Activated T-cell treated with anti-CD3 and anti-CD28 coated beads, Interleukin-2, amount 50 U/mL, for 4 hours (primary cell): ENCODE measurements around the gene SEPTIN12. TPM values are rescaled to one million over a fixed set of nuclear protein-coding genes. Genes with fewer than 3 reads are reported as not detected.
"Not testable (repeated sequence)": the region's sequence is repeated elsewhere in the genome, so short reads cannot be mapped to it uniquely, and the experiment has no call there.

Source experiments
- ATAC-seq, 2 donors: fragments of 200-7000 bp; cut with Tn5 transposase; one replicate each; pipeline ENCODE4 v1.10.0; 2021
- DNase-seq: peaks from one replicate; pipeline ENCODE4 v3.0.0-alpha.2; 2020
- H3K27me3 Mint-ChIP-seq: one replicate; pipeline ENCODE4 v1.8.0; 2021; ENCODE audit warnings: low read depth, mixed read lengths
- H3K36me3 Mint-ChIP-seq: one replicate; pipeline ENCODE4 v1.8.0; 2022; ENCODE audit warnings: mixed read lengths; ENCODE audit not compliant: insufficient read depth
- H3K4me1 Mint-ChIP-seq: one replicate; pipeline ENCODE4 v1.8.0; 2021; ENCODE audit warnings: low read depth, mixed read lengths
- H3K4me3 Mint-ChIP-seq: one replicate; pipeline ENCODE4 v1.8.0; 2021; ENCODE audit warnings: mild to moderate bottlenecking, moderate library complexity, mixed read lengths
- H3K9me3 Mint-ChIP-seq: one replicate; pipeline ENCODE4 v1.8.0; 2021; ENCODE audit warnings: mixed read lengths
- total RNA-seq, 3 donors: library from RNA; stranded (reverse); gene quantifications; one replicate each; pipeline ENCODE4 v1.2.1, GENCODE V29; 2021

Gene SEPTIN12
- total RNA-seq, 3 donors from 2014 or later = not detected

- Mint-ChIP-seq H3K36me3 (no peaks in the 10 kb centered on the region), H3K4me3 (no peak overlapping the region), H3K4me1 (peaks cover 11% of the 10 kb centered on the region), H3K9me3 (no peaks in the 10 kb centered on the region), H3K27me3 (no peaks in the 10 kb centered on the region)
- ATAC-seq = no peak
- no peak for DNase-seq
Observed at GRCh38 chr16:4798456-4798855, 10.3 kb upstream of the SEPTIN12 start.

- no peak for ATAC-seq
- Mint-ChIP-seq H3K27me3 (no peaks in the 10 kb centered on the region), H3K4me3 (no peak overlapping the region), H3K9me3 (no peaks in the 10 kb centered on the region), H3K4me1 (peaks cover 9% of the 10 kb centered on the region), H3K36me3 (no peaks in the 10 kb centered on the region)
- DNase-seq = no peak
Observed at GRCh38 chr16:4797805-4798252, 9.7 kb upstream of the SEPTIN12 start.

- H3K9me3 Mint-ChIP-seq = no peaks in the 10 kb centered on the region
- H3K4me1 Mint-ChIP-seq = peaks cover 9% of the 10 kb centered on the region
- no peak for DNase-seq
- ATAC-seq = no peak
- no peak overlapping the region for H3K4me3 Mint-ChIP-seq
- H3K27me3 Mint-ChIP-seq = no peaks in the 10 kb centered on the region
- no peaks in the 10 kb centered on the region for H3K36me3 Mint-ChIP-seq
Observed at GRCh38 chr16:4796982-4797804, 9.0 kb upstream of the SEPTIN12 start.

GRCh38 chr16:4795828-4796572 is 7.9 kb upstream of the SEPTIN12 start:
- Mint-ChIP-seq H3K4me3 (no peak overlapping the region), H3K27me3 (no peaks in the 10 kb centered on the region), H3K9me3 (no peaks in the 10 kb centered on the region), H3K36me3 (no peaks in the 10 kb centered on the region), H3K4me1 (peaks cover 6% of the 10 kb centered on the region)
- no peak for ATAC-seq
- DNase-seq = no peak

GRCh38 chr16:4795181-4795827 is 7.2 kb upstream of the SEPTIN12 start, which contains the start of gene SMIM22:
SMIM22 (plus strand) TSS chr16:4795369; CDS start chr16:4795735, 366 bp downstream.
- Mint-ChIP-seq H3K4me1 (no peaks in the 10 kb centered on the region), H3K36me3 (no peaks in the 10 kb centered on the region), H3K9me3 (no peaks in the 10 kb centered on the region), H3K4me3 (no peak within 1 kb of the TSS), H3K27me3 (no peaks in the 10 kb centered on the region)
- ATAC-seq (no peak), DNase-seq (no peak)

- Mint-ChIP-seq H3K27me3 (no peaks in the 10 kb centered on the region), H3K36me3 (no peaks in the 10 kb centered on the region), H3K4me1 (no peaks in the 10 kb centered on the region), H3K4me3 (no peak overlapping the region), H3K9me3 (no peaks in the 10 kb centered on the region)
- DNase-seq (no peak), ATAC-seq (no peak)
Observed at GRCh38 chr16:4792951-4793513, 4.9 kb upstream of the SEPTIN12 start.

GRCh38 chr16:4790871-4791270 is 2.7 kb upstream of the SEPTIN12 start:
- no peaks in the 10 kb centered on the region for H3K27me3 Mint-ChIP-seq
- no peak overlapping the region for H3K4me3 Mint-ChIP-seq
- ATAC-seq = no peak
- DNase-seq = no peak
- no peaks in the 10 kb centered on the region for H3K36me3 Mint-ChIP-seq
- H3K4me1 Mint-ChIP-seq = no peaks in the 10 kb centered on the region
- no peaks in the 10 kb centered on the region for H3K9me3 Mint-ChIP-seq

GRCh38 chr16:4790261-4790660 is 2.1 kb upstream of the SEPTIN12 start:
- H3K36me3 Mint-ChIP-seq = no peaks in the 10 kb centered on the region
- H3K4me1 Mint-ChIP-seq = no peaks in the 10 kb centered on the region
- H3K4me3 Mint-ChIP-seq = no peak overlapping the region
- no peaks in the 10 kb centered on the region for H3K9me3 Mint-ChIP-seq
- DNase-seq = no peak
- H3K27me3 Mint-ChIP-seq = no peaks in the 10 kb centered on the region
- ATAC-seq = no peak

- no peak overlapping the region for H3K4me3 Mint-ChIP-seq
- no peaks in the 10 kb centered on the region for H3K9me3 Mint-ChIP-seq
- no peak for ATAC-seq
Observed at GRCh38 chr16:4788910-4789309, 765 bp upstream of the SEPTIN12 start.

GRCh38 chr16:4788489-4788889 is 344 bp upstream of the SEPTIN12 start:
- no peaks in the 10 kb centered on the region for H3K27me3 Mint-ChIP-seq

More at GRCh38 chr16:4788910-4789309, 765 bp upstream of the SEPTIN12 start:
- Mint-ChIP-seq H3K36me3 (no peaks in the 10 kb centered on the region), H3K27me3 (no peaks in the 10 kb centered on the region), H3K4me1 (no peaks in the 10 kb centered on the region)
- no peak for DNase-seq

GRCh38 chr16:4787068-4787467 is 1.1 kb downstream of the SEPTIN12 start:
- Mint-ChIP-seq H3K36me3 (no peaks in the 10 kb centered on the region), H3K4me1 (no peaks in the 10 kb centered on the region), H3K27me3 (no peaks in the 10 kb centered on the region), H3K9me3 (no peaks in the 10 kb centered on the region), H3K4me3 (no peak overlapping the region)
- ATAC-seq = no peak
- no peak for DNase-seq

More at GRCh38 chr16:4788489-4788889, 344 bp upstream of the SEPTIN12 start:
- DNase-seq (no peak), ATAC-seq (no peak)
- H3K9me3 Mint-ChIP-seq = no peaks in the 10 kb centered on the region
- no peaks in the 10 kb centered on the region for H3K36me3 Mint-ChIP-seq
- H3K4me1 Mint-ChIP-seq = no peaks in the 10 kb centered on the region
- no peak overlapping the region for H3K4me3 Mint-ChIP-seq

- Mint-ChIP-seq H3K27me3 (no peaks in the 10 kb centered on the region), H3K9me3 (no peaks in the 10 kb centered on the region), H3K36me3 (no peaks in the 10 kb centered on the region), H3K4me3 (no peak overlapping the region), H3K4me1 (no peaks in the 10 kb centered on the region)
- DNase-seq = no peak
- ATAC-seq = no peak
Observed at GRCh38 chr16:4785758-4786433, 2.2 kb downstream of the SEPTIN12 start.

GRCh38 chr16:4784444-4784987 is 3.6 kb downstream of the SEPTIN12 start:
- not testable (repeated sequence) for H3K4me1 Mint-ChIP-seq, H3K27me3 Mint-ChIP-seq, ATAC-seq, DNase-seq, H3K4me3 Mint-ChIP-seq, H3K9me3 Mint-ChIP-seq, H3K36me3 Mint-ChIP-seq
